Measurements from ENCODE around the gene MPHOSPH9.

DNA sequence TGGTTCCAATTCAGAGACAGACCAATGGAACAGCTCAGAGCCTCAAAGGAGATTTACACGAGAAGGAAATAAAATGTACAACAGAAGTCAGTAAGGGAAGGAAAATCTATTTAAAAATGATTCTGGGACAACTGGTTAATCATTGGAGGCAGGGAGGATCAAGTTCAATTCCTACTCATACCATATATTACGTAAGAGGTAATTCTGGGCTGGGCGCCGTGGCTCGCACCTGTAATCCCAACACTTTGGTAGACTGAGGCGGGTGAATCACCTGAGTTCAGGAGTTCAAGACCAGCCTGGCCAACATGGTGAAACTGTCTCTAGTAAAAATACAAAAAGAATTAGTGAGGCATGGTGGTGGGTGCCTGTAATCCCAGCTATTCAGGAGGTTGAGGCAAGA, 45.3 kb downstream of the MPHOSPH9 start:
- TF ChIP-seq POLR2A (IDR thresholded peaks at IDR 0.05) (no peak), POLR2AphosphoS5 (IDR thresholded peaks at IDR 0.05) (no peak)
- TF ChIP-seq, protein P1, sequence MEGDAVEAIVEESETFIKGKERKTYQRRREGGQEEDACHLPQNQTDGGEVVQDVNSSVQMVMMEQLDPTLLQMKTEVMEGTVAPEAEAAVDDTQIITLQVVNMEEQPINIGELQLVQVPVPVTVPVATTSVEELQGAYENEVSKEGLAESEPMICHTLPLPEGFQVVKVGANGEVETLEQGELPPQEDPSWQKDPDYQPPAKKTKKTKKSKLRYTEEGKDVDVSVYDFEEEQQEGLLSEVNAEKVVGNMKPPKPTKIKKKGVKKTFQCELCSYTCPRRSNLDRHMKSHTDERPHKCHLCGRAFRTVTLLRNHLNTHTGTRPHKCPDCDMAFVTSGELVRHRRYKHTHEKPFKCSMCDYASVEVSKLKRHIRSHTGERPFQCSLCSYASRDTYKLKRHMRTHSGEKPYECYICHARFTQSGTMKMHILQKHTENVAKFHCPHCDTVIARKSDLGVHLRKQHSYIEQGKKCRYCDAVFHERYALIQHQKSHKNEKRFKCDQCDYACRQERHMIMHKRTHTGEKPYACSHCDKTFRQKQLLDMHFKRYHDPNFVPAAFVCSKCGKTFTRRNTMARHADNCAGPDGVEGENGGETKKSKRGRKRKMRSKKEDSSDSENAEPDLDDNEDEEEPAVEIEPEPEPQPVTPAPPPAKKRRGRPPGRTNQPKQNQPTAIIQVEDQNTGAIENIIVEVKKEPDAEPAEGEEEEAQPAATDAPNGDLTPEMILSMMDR (IDR thresholded peaks at IDR 0.05) = no peak

Data from stomach (tissue), 4 donors.